Measurements from ENCODE around the gene HEG1. TPM values are rescaled to one million over a fixed set of nuclear protein-coding genes. Genes with fewer than 3 reads are reported as not detected.

HEG1 gene
- total and polyA plus RNA-seq, 2 of the 8 experiments (the other 6 are each of a cell fraction or from before 2014, with no cell fraction given): 5.3 to 9.7 TPM

GRCh38 chr3:125103406-125103805 lies 47.6 kb upstream of the HEG1 start:
- H4K5ac ChIP-seq (ENCODE audit: insufficient read length, low read depth, low read length): no peak overlapping the region
- no peak overlapping the region for H3K9ac ChIP-seq (replicated peaks in 1 of 4; ENCODE audit: extremely low read depth in 1 of 4, low read depth in 3 of 4, low read length in 3 of 4)
- H3K23me2 ChIP-seq (ENCODE audit: low read depth, low read length): no peaks in the 10 kb centered on the region
- H4K8ac ChIP-seq (ENCODE audit: extremely low read depth, insufficient read depth, low read length): no peak overlapping the region
- CTCF ChIA-PET (ENCODE audit: partially characterized antibody): no interaction called here
- no peak overlapping the region for H3K27ac ChIP-seq (ENCODE audit: low read depth, low read length)
- H3K79me2 ChIP-seq (ENCODE audit: control insufficient read depth in 1 of 2, insufficient read depth in 2 of 2, low read length in 2 of 2): no peaks in the 10 kb centered on the region
- no peak overlapping the region for H3K56ac ChIP-seq (replicated peaks; ENCODE audit: insufficient read length, low read depth, low read length)
- H2AFZ ChIP-seq (ENCODE audit: low read length): no peak overlapping the region
- no peak overlapping the region for H4K91ac ChIP-seq (replicated peaks; ENCODE audit: insufficient read length, low read length)
- H3K4ac ChIP-seq (replicated peaks; ENCODE audit: insufficient read length, low read depth, low read length): no peak overlapping the region
- H3K36me3 ChIP-seq (ENCODE audit: control insufficient read depth in 2 of 4, insufficient read depth in 4 of 4, low read length in 3 of 4): no peaks in the 10 kb centered on the region; a peak in 2 of 8 replicates
- no peak overlapping the region for H3K4me3 ChIP-seq (ENCODE audit: extremely low read depth in 1 of 4, insufficient read depth in 2 of 4, low read depth in 3 of 4, low read length in 4 of 4)
- H3K23ac ChIP-seq (ENCODE audit: insufficient read length): no peak overlapping the region
- no peaks in the 10 kb centered on the region for H4K20me1 ChIP-seq (replicated peaks in 1 of 2; ENCODE audit: control insufficient read depth in 1 of 2, insufficient read depth in 2 of 2, low read length in 2 of 2)
- H3K18ac ChIP-seq (ENCODE audit: extremely low read depth, low read length): no peak overlapping the region
- H2BK15ac ChIP-seq (ENCODE audit: low read length): no peak overlapping the region
- POLR2A ChIA-PET (ENCODE audit: partially characterized antibody): no interaction called here
- FAIRE-seq (no peak), DNase-seq (ENCODE audit: low read depth in 1 of 2, low spot score in 2 of 2) (no peak)
- no peaks in the 10 kb centered on the region for H3K9me3 ChIP-seq (ENCODE audit: insufficient read depth in 2 of 2, low read depth in 1 of 2, low read length in 1 of 2)
- no peak overlapping the region for H3K14ac ChIP-seq (ENCODE audit: insufficient read length)
- H2BK120ac ChIP-seq (replicated peaks; ENCODE audit: low read depth, low read length): no peak overlapping the region
- no peak overlapping the region for H2AK5ac ChIP-seq (ENCODE audit: low read depth, low read length)
- H3K4me1 ChIP-seq (replicated peaks in 1 of 4; ENCODE audit: control insufficient read depth in 3 of 4, insufficient read depth in 4 of 4, low read length in 3 of 4): peaks cover 0 to 5% (median 3%) of the 10 kb centered on the region in 4 experiments; a peak in 3 of 7 replicates
- H3K27me3 ChIP-seq (replicated peaks in 1 of 4; ENCODE audit: control insufficient read depth in 3 of 4, extremely low read depth in 1 of 4, insufficient read depth in 3 of 4, low read length in 3 of 4): no peaks in the 10 kb centered on the region
- WGBS, 2 experiments (ENCODE audit: extremely low coverage in 1 of 2, insufficient coverage in 1 of 2, insufficient read length in 1 of 2, insufficient replicate concordance in 2 of 2, low coverage in 1 of 2, low lambda C conversion rate in 2 of 2, missing lambda C conversion rate in 1 of 2): 75% methylated on average over 1 of the region's 1 CpG; no CpG with 5 or more reads in 1 of the 2 experiments
- H2BK20ac ChIP-seq (ENCODE audit: low read length): no peak overlapping the region
- no peaks in the 10 kb centered on the region for H3K79me1 ChIP-seq (ENCODE audit: low read depth, low read length)
- TF ChIP-seq POU5F1 (IDR thresholded peaks at IDR 0.05; ENCODE audit: low read depth, low read length) (no peak), CBX8 (IDR thresholded peaks at IDR 0.05; ENCODE audit: borderline replicate concordance, low read depth, low read length) (no peak), CHD2 (IDR thresholded peaks at IDR 0.05; ENCODE audit: low read length) (no peak), HDAC2 (IDR thresholded peaks at IDR 0.05; ENCODE audit: borderline replicate concordance in 1 of 2, low read depth in 2 of 2, low read length in 2 of 2) (no peak), RAD21 (IDR thresholded peaks at IDR 0.05 in 1 of 2, conservative IDR thresholded peaks at IDR 0.05 in 1 of 2; ENCODE audit: low read depth in 2 of 2, low read length in 2 of 2) (no peak), RXRA (IDR thresholded peaks at IDR 0.05; ENCODE audit: insufficient read depth, low read depth, low read length) (no peak), GTF2F1 (IDR thresholded peaks at IDR 0.05; ENCODE audit: borderline replicate concordance, low read depth, low read length) (no peak), EGR1 (IDR thresholded peaks at IDR 0.05; ENCODE audit: borderline replicate concordance, low read depth, low read length) (no peak)
- TF ChIP-seq, protein P1, sequence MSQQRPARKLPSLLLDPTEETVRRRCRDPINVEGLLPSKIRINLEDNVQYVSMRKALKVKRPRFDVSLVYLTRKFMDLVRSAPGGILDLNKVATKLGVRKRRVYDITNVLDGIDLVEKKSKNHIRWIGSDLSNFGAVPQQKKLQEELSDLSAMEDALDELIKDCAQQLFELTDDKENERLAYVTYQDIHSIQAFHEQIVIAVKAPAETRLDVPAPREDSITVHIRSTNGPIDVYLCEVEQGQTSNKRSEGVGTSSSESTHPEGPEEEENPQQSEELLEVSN (IDR thresholded peaks at IDR 0.05): no peak
- no peak overlapping the region for H3K4me2 ChIP-seq (ENCODE audit: insufficient read depth in 1 of 2, low read depth in 2 of 2, low read length in 2 of 2)
- no peak overlapping the region for H2BK12ac ChIP-seq (ENCODE audit: low read depth, low read length)
- no peak overlapping the region for H2BK5ac ChIP-seq (ENCODE audit: low read depth, low read length)

Data from H1 (cell line).